HFF-Myc (cell line): ENCODE measurements around the gene LRMDA.

Experiments used
- DNase-seq: peaks from one replicate; pipeline ENCODE4 v3.0.0-alpha.2; 2011; ENCODE audit warnings: low read depth; ENCODE audit errors: extremely low read depth
- H3K4me3 ChIP-seq: replicated peaks from 2 replicates; pipeline ENCODE4 v1.5.1; 2011; ENCODE audit warnings: low read depth, mild to moderate bottlenecking, control low read depth, low read length
- CTCF ChIP-seq: IDR thresholded peaks from 2 replicates; pipeline ENCODE4 v1.5.1; 2012; ENCODE audit warnings: mild to moderate bottlenecking, low read depth, low read length, control low read depth; ENCODE audit errors: missing control alignments

The LRMDA gene

GRCh38 chr10:76234499-76235226, 803.2 kb downstream of the LRMDA start:
- no peak overlapping the region for H3K4me3 ChIP-seq
- no peak for TF ChIP-seq CTCF
- no peak for DNase-seq

- TF ChIP-seq CTCF, result no peak
- no peak for DNase-seq
- no peak overlapping the region for H3K4me3 ChIP-seq
Measured at GRCh38 chr10:76236356-76236755, 804.9 kb downstream of the LRMDA start.

GRCh38 chr10:76242956-76243355, 811.5 kb downstream of the LRMDA start:
- TF ChIP-seq CTCF, result no peak

GRCh38 chr10:76244061-76244686, 812.8 kb downstream of the LRMDA start:
- no peak overlapping the region for H3K4me3 ChIP-seq
- no peak for TF ChIP-seq CTCF
- DNase-seq, result no peak

More at GRCh38 chr10:76242956-76243355, 811.5 kb downstream of the LRMDA start:
- no peak for DNase-seq
- no peak overlapping the region for H3K4me3 ChIP-seq

GRCh38 chr10:76245951-76246495, 814.6 kb downstream of the LRMDA start:
- no peak for DNase-seq
- TF ChIP-seq CTCF, result no peak
- H3K4me3 ChIP-seq, result no peak overlapping the region

- no peak for TF ChIP-seq CTCF
- DNase-seq, result no peak
- no peak overlapping the region for H3K4me3 ChIP-seq
Measured at GRCh38 chr10:76248649-76249200, 817.3 kb downstream of the LRMDA start.
